HG02610 (cell line): ENCODE data around the gene TEX50.
"Not testable (repeated sequence)": the region's sequence is repeated elsewhere in the genome, so short reads cannot be mapped to it uniquely, and the experiment has no call there.

Experiments used
- ATAC-seq: cut with Tn5 transposase; IDR thresholded peaks from one replicate; pipeline ENCODE4 v1.9.1; 2021; ENCODE audit warnings: mild to moderate bottlenecking, moderate library complexity; ENCODE audit not compliant: unreplicated experiment

The TEX50 gene

GRCh38 chr1:173661763-173662162 is 26.6 kb downstream of the TEX50 start:
- ATAC-seq: no peak

DNA sequence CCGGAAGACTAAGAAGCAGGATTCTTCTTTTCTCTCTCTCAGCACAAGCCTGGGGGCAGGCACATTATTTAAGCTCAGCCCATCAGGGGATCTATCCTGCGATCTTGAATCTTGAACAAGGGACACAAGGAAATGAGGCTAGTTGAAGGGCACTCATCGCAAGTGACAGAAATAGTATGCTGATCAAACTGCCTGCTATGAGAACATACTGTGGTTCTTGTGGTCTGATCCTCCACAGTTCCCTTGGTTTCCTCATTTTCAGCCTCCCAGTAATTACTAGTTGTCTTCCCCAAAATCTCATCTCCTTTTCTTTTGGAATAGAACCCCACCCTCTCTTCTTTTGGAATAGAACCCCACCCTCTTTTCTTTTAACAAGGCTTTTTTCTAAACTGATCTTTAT is 28.0 kb downstream of the TEX50 start:
- no peak for ATAC-seq

DNA sequence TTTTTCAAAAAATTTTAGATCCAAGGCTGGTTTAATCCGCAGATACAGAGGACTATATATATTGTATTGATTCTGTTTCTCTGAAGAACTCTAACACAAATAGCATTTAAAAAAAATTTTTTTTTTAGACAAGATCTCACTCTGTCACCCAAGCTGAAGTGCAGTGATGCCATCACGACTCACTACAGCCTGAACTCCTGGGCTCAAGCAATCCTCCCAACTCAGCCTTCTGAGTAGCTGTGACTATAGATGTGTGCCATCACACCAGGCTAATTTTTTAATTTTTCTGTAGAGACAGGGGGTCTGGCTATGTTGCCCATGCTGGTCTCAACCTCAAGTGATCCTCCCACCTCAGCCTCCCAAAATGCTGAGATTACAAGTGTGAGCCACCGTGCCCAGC is 31.5 kb downstream of the TEX50 start:
- no peak for ATAC-seq

GRCh38 chr1:173669491-173669941 is 34.4 kb downstream of the TEX50 start, which contains the start of gene ANKRD45:
Gene ANKRD45 (minus strand): TSS chr1:173669851. CDS start chr1:173659418, 10,433 bp downstream.
- no peak for ATAC-seq

DNA sequence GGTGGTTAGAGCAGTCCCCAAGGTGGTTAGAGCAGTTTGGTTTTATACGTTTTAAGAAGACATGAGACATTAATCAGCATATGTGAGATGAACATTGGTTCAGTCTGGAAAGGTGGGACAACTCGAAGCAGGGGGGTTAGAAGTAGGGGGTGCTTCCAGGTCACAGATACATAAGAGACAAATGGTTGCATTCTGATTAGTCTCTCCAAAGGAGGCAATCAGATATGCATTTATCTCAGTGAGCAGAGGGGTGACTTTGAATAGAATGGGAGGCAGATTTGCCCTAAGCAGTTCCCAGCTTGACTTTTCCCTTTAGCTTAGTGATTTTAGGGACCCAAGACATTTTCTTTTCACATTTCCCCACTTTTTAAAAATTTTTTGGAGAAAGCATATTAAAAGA is 39.4 kb downstream of the TEX50 start:
- not testable (repeated sequence) for ATAC-seq

DNA sequence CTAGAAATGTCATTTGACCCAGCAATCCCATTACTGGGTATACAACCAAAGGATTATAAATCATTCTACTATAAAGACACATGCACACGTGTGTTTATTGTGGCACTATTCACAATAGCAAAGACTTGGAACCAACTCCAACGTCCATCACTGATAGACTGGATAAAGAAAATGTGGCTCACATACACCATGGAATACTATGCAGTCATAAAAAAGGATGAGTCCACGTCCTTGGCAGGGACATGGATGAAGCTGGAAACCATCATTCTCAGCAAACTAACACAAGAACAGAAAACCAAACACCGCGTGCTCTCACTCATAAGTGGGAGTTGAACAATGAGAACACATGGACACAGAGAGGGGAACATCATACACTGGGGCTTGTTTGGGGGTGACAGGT is 45.0 kb downstream of the TEX50 start:
- ATAC-seq: not testable (repeated sequence)

GRCh38 chr1:173682184-173682583 is 47.0 kb downstream of the TEX50 start:
- ATAC-seq: no peak

GRCh38 chr1:173683838-173684237 is 48.7 kb downstream of the TEX50 start:
- not testable (repeated sequence) for ATAC-seq

- not testable (repeated sequence) for ATAC-seq
Measured at GRCh38 chr1:173685121-173685520, 50.0 kb downstream of the TEX50 start.
